HG03135 (cell line): ENCODE results near the gene CELA2B.
"Not testable (repeated sequence)": the region's sequence is repeated elsewhere in the genome, so short reads cannot be mapped to it uniquely, and the experiment has no call there.

Source experiments
- ATAC-seq: cut with Tn5 transposase; IDR thresholded peaks from one replicate; pipeline ENCODE4 v1.9.1; 2021; ENCODE audit warnings: mild to moderate bottlenecking, moderate library complexity; ENCODE audit not compliant: unreplicated experiment

Gene CELA2B

GRCh38 chr1:15465674-15466073 is 10.2 kb upstream of the CELA2B start:
- no peak for ATAC-seq

- ATAC-seq: not testable (repeated sequence)
These were observed 8.8 kb upstream of the CELA2B start for GRCh38 chr1:15466955-15467625.

- no peak for ATAC-seq
These were observed 7.8 kb upstream of the CELA2B start for GRCh38 chr1:15468145-15468544.

GRCh38 chr1:15469361-15469760 is 6.5 kb upstream of the CELA2B start:
- ATAC-seq: no peak

- not testable (repeated sequence) for ATAC-seq
These were observed 6.0 kb upstream of the CELA2B start for GRCh38 chr1:15469821-15470448.

- not testable (repeated sequence) for ATAC-seq
These were observed 4.8 kb upstream of the CELA2B start for GRCh38 chr1:15471067-15471466.

GRCh38 chr1:15471723-15472122 is 4.2 kb upstream of the CELA2B start:
- ATAC-seq: not testable (repeated sequence)

- ATAC-seq: no peak
These were observed 3.3 kb upstream of the CELA2B start for GRCh38 chr1:15472587-15472986.

- ATAC-seq: no peak
These were observed 1.0 kb downstream of the CELA2B start for GRCh38 chr1:15476927-15477326.

- ATAC-seq: no peak
These were observed 1.8 kb downstream of the CELA2B start for GRCh38 chr1:15477646-15478212.

- ATAC-seq: no peak
These were observed 3.9 kb downstream of the CELA2B start for GRCh38 chr1:15479654-15480347.

GRCh38 chr1:15482455-15482854 is 6.6 kb downstream of the CELA2B start:
- ATAC-seq: not testable (repeated sequence)

- not testable (repeated sequence) for ATAC-seq
These were observed 7.2 kb downstream of the CELA2B start for GRCh38 chr1:15482983-15483543.

GRCh38 chr1:15483971-15484370 is 8.1 kb downstream of the CELA2B start:
- ATAC-seq: no peak

GRCh38 chr1:15484443-15484842 is 8.5 kb downstream of the CELA2B start:
- not testable (repeated sequence) for ATAC-seq

GRCh38 chr1:15485636-15486035 is 9.7 kb downstream of the CELA2B start:
- ATAC-seq: no peak

- not testable (repeated sequence) for ATAC-seq
These were observed 11.1 kb downstream of the CELA2B start for GRCh38 chr1:15486844-15487610.

- ATAC-seq: no peak
These were observed 12.5 kb downstream of the CELA2B start for GRCh38 chr1:15488371-15488770.

GRCh38 chr1:15489052-15489736 is 13.3 kb downstream of the CELA2B start:
- ATAC-seq: no peak

GRCh38 chr1:15491010-15491409 is 15.1 kb downstream of the CELA2B start:
- ATAC-seq: not testable (repeated sequence)
